Testis (tissue), 3 donors: ENCODE measurements around the gene SSTR4. TPM values are rescaled to one million over a fixed set of nuclear protein-coding genes. Genes with fewer than 3 reads are reported as not detected.

Source experiments
- DNase-seq: peaks from one replicate; pipeline ENCODE4 v3.0.0-alpha.2; 2019
- H3K27ac ChIP-seq, 2 donors: fragments of 200-600 bp; sonication (generic); one replicate each; pipeline ENCODE4 v1.5.1; 2019
- H3K27me3 ChIP-seq: fragments of 200-600 bp; sonication (generic); one replicate; pipeline ENCODE4 v1.5.1; 2019
- H3K36me3 ChIP-seq: fragments of 200-600 bp; sonication (generic); one replicate; pipeline ENCODE4 v1.5.1; 2017; ENCODE audit warnings: low read depth; ENCODE audit errors: missing control alignments
- H3K4me1 ChIP-seq: fragments of 200-600 bp; sonication (generic); one replicate; pipeline ENCODE4 v1.5.1; 2019
- H3K4me3 ChIP-seq, 2 donors: fragments of 200-600 bp; sonication (generic); one replicate each; pipeline ENCODE4 v1.5.1; 2017 to 2019
- H3K9me3 ChIP-seq: fragments of 200-600 bp; sonication (generic); one replicate; pipeline ENCODE4 v1.5.1; 2017
- CTCF ChIP-seq, 3 experiments: fragments of 450-650 bp in 2 of 3; fragments of 200-600 bp in 1 of 3; sonication (generic) in 1 of 3; IDR thresholded peaks; one replicate each; pipeline ENCODE4 v1.5.1; 2016 to 2019; ENCODE audit warnings: antibody characterized with exemption in 3 of 3, mild to moderate bottlenecking in 2 of 3, moderate library complexity in 1 of 3
- POLR2A ChIP-seq: fragments of 450-650 bp; IDR thresholded peaks from one replicate; pipeline ENCODE4 v1.6.1; 2017; ENCODE audit warnings: antibody characterized with exemption, mild to moderate bottlenecking, moderate library complexity
- WGBS, 2 donors: methylation state at CpG; one replicate each; pipeline ENCODE4 v1.1.5; 2018; 5-methylcytosine and 5-hydroxymethylcytosine counted together
- intact Hi-C: fragments of 100-400 bp; cut with DNase I; formaldehyde crosslinking; loops from one replicate; pipeline ENCODE4 v1.15.1; 2023; ENCODE audit warnings: low total_unique reads
- polyA plus RNA-seq: library from polyadenylated mRNA; stranded (reverse); fragments of 350-450 nt; fragmentation: Illumina TruSeq; extraction: RNeasy Lipid Tissue Mini Kit (QIAGEN cat#74804); gene quantifications from one replicate; pipeline ENCODE4 v1.2.3, GENCODE V29; 2014; ENCODE audit warnings: low read depth, low replicate concordance; ENCODE audit not compliant: insufficient read depth
- total RNA-seq, 2 donors: library from RNA; depleted of rRNA; stranded (reverse); fragments of >200 nt; gene quantifications; one replicate each; pipeline ENCODE4 v1.2.3, GENCODE V29; 2016

Gene SSTR4
- total and polyA plus RNA-seq, 3 donors from 2014 or later = 0.55 TPM; not detected in 2

GRCh38 chr20:23061734-23062561 lies 26.8 kb downstream of the SSTR4 start:
- H3K27ac ChIP-seq = peak overlapping the region in 1 of 2 donors; percentile 20
- H3K4me1 ChIP-seq = peaks cover 24% of the 10 kb centered on the region
- intact Hi-C loops = loop anchor here (10.0 kb wide), 1 partner anchor 367 kb away; no protein-coding TSS in a partner anchor
- DNase-seq = peak; percentile 67
- no peaks in the 10 kb centered on the region for H3K36me3 ChIP-seq
- TF ChIP-seq POLR2A (no peak), CTCF (IDR thresholded peaks at IDR 0.05) (peak in 1 of 3 experiments; percentile 14)
- no peaks in the 10 kb centered on the region for H3K27me3 ChIP-seq
- WGBS, 2 donors = 37 to 38% methylated on average over 8 of the region's 8 CpGs
- H3K4me3 ChIP-seq = no peak overlapping the region
- no peaks in the 10 kb centered on the region for H3K9me3 ChIP-seq

GRCh38 chr20:23062632-23063031 lies 27.5 kb downstream of the SSTR4 start:
- H3K27ac ChIP-seq = no peak overlapping the region
- no peaks in the 10 kb centered on the region for H3K27me3 ChIP-seq
- intact Hi-C loops = loop anchor here (10.0 kb wide), 1 partner anchor 368 kb away; no protein-coding TSS in a partner anchor
- H3K4me1 ChIP-seq = peaks cover 24% of the 10 kb centered on the region
- no peak for TF ChIP-seq POLR2A
- no peak for TF ChIP-seq CTCF (IDR thresholded peaks at IDR 0.05)
- DNase-seq = no peak
- no peak overlapping the region for H3K4me3 ChIP-seq
- H3K9me3 ChIP-seq = no peaks in the 10 kb centered on the region
- H3K36me3 ChIP-seq = no peaks in the 10 kb centered on the region

GRCh38 chr20:23063168-23063567 lies 28.1 kb downstream of the SSTR4 start:
- TF ChIP-seq POLR2A = no peak
- no peak for TF ChIP-seq CTCF (IDR thresholded peaks at IDR 0.05)
- H3K36me3 ChIP-seq = no peaks in the 10 kb centered on the region
- 81 to 87% methylated on average over 3 of the region's 3 CpGs for WGBS, 2 donors
- H3K27me3 ChIP-seq = no peaks in the 10 kb centered on the region
- H3K4me3 ChIP-seq = no peak overlapping the region
- no peak overlapping the region for H3K27ac ChIP-seq
- peaks cover 24% of the 10 kb centered on the region for H3K4me1 ChIP-seq
- intact Hi-C loops = loop anchor here (10.0 kb wide), 1 partner anchor 368 kb away; no protein-coding TSS in a partner anchor
- no peak for DNase-seq
- H3K9me3 ChIP-seq = no peaks in the 10 kb centered on the region

- no peak for TF ChIP-seq POLR2A
- no peak for TF ChIP-seq CTCF (IDR thresholded peaks at IDR 0.05)
- Histone ChIP-seq H3K4me1 (peaks cover 24% of the 10 kb centered on the region), H3K9me3 (no peaks in the 10 kb centered on the region), H3K27ac (no peak overlapping the region), H3K4me3 (no peak overlapping the region), H3K36me3 (no peaks in the 10 kb centered on the region), H3K27me3 (no peaks in the 10 kb centered on the region)
- DNase-seq = no peak
- WGBS, 2 donors = 80 to 85% methylated on average over 2 of the region's 2 CpGs
- intact Hi-C loops = loop anchor here (10.0 kb wide), 1 partner anchor 369 kb away; no protein-coding TSS in a partner anchor
These were observed 28.5 kb downstream of the SSTR4 start for GRCh38 chr20:23063581-23063980.
